GM12874 (cell line): Measurements from ENCODE around the gene LRIG2.

Source experiments
- TF ChIP-seq, protein P1 (sequence below): IDR thresholded peaks from 2 replicates; pipeline ENCODE4 v1.5.1; 2011; ENCODE audit warnings: low read depth, mild to moderate bottlenecking, control low read depth, low read length, moderate library complexity; ENCODE audit not compliant: insufficient read depth

Gene LRIG2

GRCh38 chr1:113168946-113169345 is 95.9 kb downstream of the LRIG2 start:
- TF ChIP-seq, protein P1, sequence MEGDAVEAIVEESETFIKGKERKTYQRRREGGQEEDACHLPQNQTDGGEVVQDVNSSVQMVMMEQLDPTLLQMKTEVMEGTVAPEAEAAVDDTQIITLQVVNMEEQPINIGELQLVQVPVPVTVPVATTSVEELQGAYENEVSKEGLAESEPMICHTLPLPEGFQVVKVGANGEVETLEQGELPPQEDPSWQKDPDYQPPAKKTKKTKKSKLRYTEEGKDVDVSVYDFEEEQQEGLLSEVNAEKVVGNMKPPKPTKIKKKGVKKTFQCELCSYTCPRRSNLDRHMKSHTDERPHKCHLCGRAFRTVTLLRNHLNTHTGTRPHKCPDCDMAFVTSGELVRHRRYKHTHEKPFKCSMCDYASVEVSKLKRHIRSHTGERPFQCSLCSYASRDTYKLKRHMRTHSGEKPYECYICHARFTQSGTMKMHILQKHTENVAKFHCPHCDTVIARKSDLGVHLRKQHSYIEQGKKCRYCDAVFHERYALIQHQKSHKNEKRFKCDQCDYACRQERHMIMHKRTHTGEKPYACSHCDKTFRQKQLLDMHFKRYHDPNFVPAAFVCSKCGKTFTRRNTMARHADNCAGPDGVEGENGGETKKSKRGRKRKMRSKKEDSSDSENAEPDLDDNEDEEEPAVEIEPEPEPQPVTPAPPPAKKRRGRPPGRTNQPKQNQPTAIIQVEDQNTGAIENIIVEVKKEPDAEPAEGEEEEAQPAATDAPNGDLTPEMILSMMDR, result no peak

DNA sequence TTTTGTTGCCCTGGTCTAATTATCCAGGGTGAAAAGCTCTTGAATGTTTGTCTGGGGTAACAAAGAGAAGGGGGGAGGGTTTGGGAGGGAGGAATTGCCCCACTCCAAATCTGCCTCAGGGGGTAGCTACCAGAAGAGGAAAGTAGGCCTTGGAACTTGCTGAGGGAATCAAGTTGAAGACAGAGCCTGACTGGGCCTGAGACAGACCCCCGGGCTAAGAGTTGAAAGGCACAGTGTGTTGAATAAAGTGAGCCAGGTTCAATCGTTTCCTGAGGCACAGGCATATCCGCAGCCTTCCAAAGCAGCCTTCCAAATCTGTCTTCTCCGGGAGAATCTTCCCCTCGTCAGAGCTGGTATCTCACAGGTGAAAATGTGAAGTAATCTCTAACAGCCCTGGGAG is 96.6 kb downstream of the LRIG2 start:
- TF ChIP-seq, protein P1, result no peak

GRCh38 chr1:113170519-113170918 is 97.5 kb downstream of the LRIG2 start:
- TF ChIP-seq, protein P1, result no peak

GRCh38 chr1:113178106-113178505 is 105.1 kb downstream of the LRIG2 start:
- TF ChIP-seq, protein P1, result no peak

GRCh38 chr1:113178522-113178921 is 105.5 kb downstream of the LRIG2 start:
- TF ChIP-seq, protein P1, result no peak
